ENCODE results near the gene NUP42. TPM values are rescaled to one million over a fixed set of nuclear protein-coding genes. Genes with fewer than 3 reads are reported as not detected.

The NUP42 gene
- total and polyA plus RNA-seq, 9 of the 15 experiments (the other 6 are each of a cell fraction or from before 2014, with no cell fraction given), result 41.8 to 86.4 (median 71.2) TPM

DNA sequence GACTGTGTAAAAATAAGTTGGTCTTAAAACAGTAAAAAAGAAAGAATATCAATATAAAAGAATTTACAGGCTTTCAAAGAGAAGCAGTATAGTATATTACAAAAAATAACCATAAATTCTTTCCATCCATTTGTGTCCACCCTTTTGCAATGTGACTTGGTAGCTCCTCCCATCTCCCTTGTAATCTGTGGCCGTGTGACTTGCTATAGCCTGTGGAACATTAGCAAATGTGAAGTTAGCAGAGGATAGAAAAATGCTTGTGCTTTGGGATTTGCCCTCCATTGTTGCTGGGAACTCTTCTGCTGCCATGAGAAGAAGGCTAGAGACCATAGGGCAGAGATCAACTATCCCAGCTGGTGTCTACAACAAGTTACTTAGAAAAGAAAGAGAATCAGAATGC, 46.1 kb upstream of the NUP42 start (continued):
- TF ChIP-seq, protein P1, sequence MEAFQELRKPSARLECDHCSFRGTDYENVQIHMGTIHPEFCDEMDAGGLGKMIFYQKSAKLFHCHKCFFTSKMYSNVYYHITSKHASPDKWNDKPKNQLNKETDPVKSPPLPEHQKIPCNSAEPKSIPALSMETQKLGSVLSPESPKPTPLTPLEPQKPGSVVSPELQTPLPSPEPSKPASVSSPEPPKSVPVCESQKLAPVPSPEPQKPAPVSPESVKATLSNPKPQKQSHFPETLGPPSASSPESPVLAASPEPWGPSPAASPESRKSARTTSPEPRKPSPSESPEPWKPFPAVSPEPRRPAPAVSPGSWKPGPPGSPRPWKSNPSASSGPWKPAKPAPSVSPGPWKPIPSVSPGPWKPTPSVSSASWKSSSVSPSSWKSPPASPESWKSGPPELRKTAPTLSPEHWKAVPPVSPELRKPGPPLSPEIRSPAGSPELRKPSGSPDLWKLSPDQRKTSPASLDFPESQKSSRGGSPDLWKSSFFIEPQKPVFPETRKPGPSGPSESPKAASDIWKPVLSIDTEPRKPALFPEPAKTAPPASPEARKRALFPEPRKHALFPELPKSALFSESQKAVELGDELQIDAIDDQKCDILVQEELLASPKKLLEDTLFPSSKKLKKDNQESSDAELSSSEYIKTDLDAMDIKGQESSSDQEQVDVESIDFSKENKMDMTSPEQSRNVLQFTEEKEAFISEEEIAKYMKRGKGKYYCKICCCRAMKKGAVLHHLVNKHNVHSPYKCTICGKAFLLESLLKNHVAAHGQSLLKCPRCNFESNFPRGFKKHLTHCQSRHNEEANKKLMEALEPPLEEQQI (IDR thresholded peaks at IDR 0.05), result no peak
- TF ChIP-seq JUN (IDR thresholded peaks at IDR 0.05; ENCODE audit: borderline replicate concordance, low read depth, low read length) (no peak), JUN (CRISPR knock-in tag; IDR thresholded peaks at IDR 0.05; ENCODE audit: borderline replicate concordance) (no peak), CGGBP1 (CRISPR knock-in tag; IDR thresholded peaks at IDR 0.05) (no peak), SUPT5H (IDR thresholded peaks at IDR 0.05) (no peak), PTRF (tag; IDR thresholded peaks at IDR 0.05) (no peak), ZBTB17 (CRISPR knock-in tag; IDR thresholded peaks at IDR 0.05) (no peak), ZNF696 (CRISPR knock-in tag; conservative IDR thresholded peaks at IDR 0.05) (no peak), HDAC1 (IDR thresholded peaks at IDR 0.05) (no peak), HDGF (IDR thresholded peaks at IDR 0.05) (no peak)

DNA sequence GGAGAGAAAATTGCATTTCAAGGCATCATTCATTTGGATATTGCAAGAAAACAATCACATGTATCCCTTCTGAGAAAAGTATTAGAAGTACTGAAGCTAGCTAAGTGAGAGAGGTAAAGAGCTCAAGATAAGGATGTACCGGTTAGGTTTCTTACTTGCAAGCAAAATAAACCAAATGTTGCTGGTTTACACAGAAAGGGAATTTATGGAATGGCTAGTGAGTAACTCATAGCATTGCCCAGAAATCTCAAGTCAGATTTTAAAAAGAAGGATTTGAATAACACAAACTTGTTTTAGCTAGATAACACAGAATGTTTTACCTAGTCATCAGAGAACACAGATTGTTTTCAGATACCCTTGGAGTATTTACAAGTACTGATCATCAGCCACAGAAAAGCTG, 45.6 kb upstream of the NUP42 start:
- no peaks in the 10 kb centered on the region for H3K9me3 ChIP-seq (replicated peaks; ENCODE audit: control insufficient read depth, insufficient read depth, low read depth, low read length)
- no peak for FAIRE-seq
- in situ Hi-C loops (cut with MboI), result no loop called here
- H3K36me3 ChIP-seq (ENCODE audit: control insufficient read depth, insufficient read depth, low read length), result no peaks in the 10 kb centered on the region
- intact Hi-C loops (cut with micrococcal nuclease), result no loop called here
- CTCF ChIA-PET (ENCODE audit: low intra/inter-chr PET ratio), result interaction anchor here (0.6 kb wide), 1 partner anchor 8 kb away, joined by 3 read pairs; no protein-coding TSS in a partner anchor
- no peaks in the 10 kb centered on the region for H3K4me1 ChIP-seq (replicated peaks in 1 of 2; ENCODE audit: control insufficient read depth in 2 of 2, insufficient read depth in 2 of 2, low read length in 2 of 2)
- ATAC-seq, result no peak
- no peaks in the 10 kb centered on the region for H3K79me2 ChIP-seq (ENCODE audit: control insufficient read depth, insufficient read depth, low read length)
- H2AFZ ChIP-seq (ENCODE audit: low read depth, low read length), result no peak overlapping the region
- no peaks in the 10 kb centered on the region for H3K27me3 ChIP-seq (ENCODE audit: control insufficient read depth in 2 of 2, insufficient read depth in 2 of 2, low read length in 2 of 2)
- no peak overlapping the region for H3K9ac ChIP-seq (ENCODE audit: insufficient read depth in 1 of 2, low read depth in 2 of 2, low read length in 2 of 2)
- H3K4me3 ChIP-seq, result no peak overlapping the region
- 6% methylated on average over 1 of the region's 1 CpG for WGBS (ENCODE audit: insufficient coverage, low coverage, missing lambda C conversion rate)
- POLR2A ChIA-PET, result interaction anchor here (1.0 to 1.4 kb wide), 2 partner anchors 10 to 20 kb away, joined by 3 to 5 read pairs; no protein-coding TSS in a partner anchor
- H4K20me1 ChIP-seq (replicated peaks; ENCODE audit: control insufficient read depth, insufficient read depth, low read length), result no peaks in the 10 kb centered on the region
- H3K27ac ChIP-seq (ENCODE audit: extremely low read depth, low read depth, low read length), result no peak overlapping the region
- TF ChIP-seq MAFG (tag; conservative IDR thresholded peaks at IDR 0.05) (no peak), THRA (IDR thresholded peaks at IDR 0.05) (no peak), RBM39 (optimal IDR thresholded peaks at IDR 0.05; ENCODE audit: low read depth, low read length) (no peak), PPARD (CRISPR knock-in tag; IDR thresholded peaks at IDR 0.05) (no peak)
- TF ChIP-seq, protein P2, sequence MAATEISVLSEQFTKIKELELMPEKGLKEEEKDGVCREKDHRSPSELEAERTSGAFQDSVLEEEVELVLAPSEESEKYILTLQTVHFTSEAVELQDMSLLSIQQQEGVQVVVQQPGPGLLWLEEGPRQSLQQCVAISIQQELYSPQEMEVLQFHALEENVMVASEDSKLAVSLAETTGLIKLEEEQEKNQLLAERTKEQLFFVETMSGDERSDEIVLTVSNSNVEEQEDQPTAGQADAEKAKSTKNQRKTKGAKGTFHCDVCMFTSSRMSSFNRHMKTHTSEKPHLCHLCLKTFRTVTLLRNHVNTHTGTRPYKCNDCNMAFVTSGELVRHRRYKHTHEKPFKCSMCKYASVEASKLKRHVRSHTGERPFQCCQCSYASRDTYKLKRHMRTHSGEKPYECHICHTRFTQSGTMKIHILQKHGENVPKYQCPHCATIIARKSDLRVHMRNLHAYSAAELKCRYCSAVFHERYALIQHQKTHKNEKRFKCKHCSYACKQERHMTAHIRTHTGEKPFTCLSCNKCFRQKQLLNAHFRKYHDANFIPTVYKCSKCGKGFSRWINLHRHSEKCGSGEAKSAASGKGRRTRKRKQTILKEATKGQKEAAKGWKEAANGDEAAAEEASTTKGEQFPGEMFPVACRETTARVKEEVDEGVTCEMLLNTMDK (IDR thresholded peaks at IDR 0.05; ENCODE audit: borderline replicate concordance, insufficient read depth, low read depth, low read length, poor library complexity, severe bottlenecking), result no peak
- no peak for DNase-seq (ENCODE audit: extremely low read depth in 1 of 4, low spot score in 3 of 4)
- no peak overlapping the region for H3K4me2 ChIP-seq (ENCODE audit: insufficient read depth, low read length)
- no peaks in the 10 kb centered on the region for H3K9me1 ChIP-seq (ENCODE audit: control insufficient read depth, insufficient read depth, low read length)
- no TSS peak for BruUV-seq (replicated peaks)
